ENCODE results near the gene HIBCH. TPM values are rescaled to one million over a fixed set of nuclear protein-coding genes. Genes with fewer than 3 reads are reported as not detected.
A peak's percentile ranks its signal among the peaks of the same experiment; 100 is the strongest.

The HIBCH gene
- total and polyA plus RNA-seq, 9 of the 15 experiments (the other 6 are each of a cell fraction or from before 2014, with no cell fraction given): 17.0 to 65.4 (median 28.3) TPM

GRCh38 chr2:190170673-190171072 lies 149.0 kb downstream of the HIBCH start (continued):
- TF ChIP-seq CC2D1A (IDR thresholded peaks at IDR 0.05) (no peak), KDM1A (IDR thresholded peaks at IDR 0.05) (0 out of 4 replicates have a peak, but pooled peaks have one; percentile 18 to 36), HNRNPH1 (optimal IDR thresholded peaks at IDR 0.05; ENCODE audit: low read depth, low read length) (no peak), PRMT5 (CRISPR knock-in tag; IDR thresholded peaks at IDR 0.05) (no peak), ZNF134 (CRISPR knock-in tag; conservative IDR thresholded peaks at IDR 0.05) (no peak), ARID3A (IDR thresholded peaks at IDR 0.05; ENCODE audit: borderline replicate concordance, low read depth, low read length) (peak; percentile 74; the same call in 1 of the 2 replicates), ZNF707 (CRISPR knock-in tag; conservative IDR thresholded peaks at IDR 0.05) (no peak), ATF6 (CRISPR knock-in tag; IDR thresholded peaks at IDR 0.05) (no peak), RFX1 (IDR thresholded peaks at IDR 0.05) (no peak), TBL1XR1 (IDR thresholded peaks at IDR 0.05; ENCODE audit: low read length in 2 of 2) (0 out of 4 replicates have a peak, but pooled peaks of 1 of the 2 experiments have one; percentile 38), ZNF232 (CRISPR knock-in tag; IDR thresholded peaks at IDR 0.05) (no peak), GATAD2B (IDR thresholded peaks at IDR 0.05; ENCODE audit: borderline replicate concordance) (peak; percentile 51; the same call in 1 of the 2 replicates), LEF1 (IDR thresholded peaks at IDR 0.05) (no peak), SOX6 (IDR thresholded peaks at IDR 0.05) (peak; percentile 48; the same call in 1 of the 2 replicates), MIER1 (IDR thresholded peaks at IDR 0.05; ENCODE audit: low read depth) (no peak), DPF2 (IDR thresholded peaks at IDR 0.05) (peak; percentile 71), NRF1 (conservative IDR thresholded peaks at IDR 0.05 in 1 of 2, IDR thresholded peaks at IDR 0.05 in 1 of 2) (no peak), HBP1 (CRISPR knock-in tag; IDR thresholded peaks at IDR 0.05) (no peak), GMEB1 (CRISPR knock-in tag; IDR thresholded peaks at IDR 0.05) (no peak), SMARCA4 (IDR thresholded peaks at IDR 0.05) (peak; percentile 67; the same call in 1 of the 2 replicates), ARID1B (IDR thresholded peaks at IDR 0.05) (peak; percentile 69), ZNF511 (CRISPR knock-in tag; IDR thresholded peaks at IDR 0.05) (no peak), CBFB (CRISPR knock-in tag; IDR thresholded peaks at IDR 0.05) (no peak), NCOR1 (IDR thresholded peaks at IDR 0.05) (0 out of 2 replicates have a peak, but pooled peaks have one; percentile 40)

All from K562 (cell line).